ENCODE results near the gene GRID2.

GRCh38 chr4:92522356-92522755 is 218.6 kb downstream of the GRID2 start:
- no peak for TF ChIP-seq CTCF (IDR thresholded peaks at IDR 0.05)
- no peak for TF ChIP-seq ZFX (IDR thresholded peaks at IDR 0.05; ENCODE audit: borderline replicate concordance)
